Esophagus muscularis mucosa (tissue), 4 donors: Measurements from ENCODE around the gene SLC4A2.

ENCODE experiments used
- CTCF ChIP-seq, 3 experiments: fragments of 200-600 bp in 2 of 3; fragments of 450-650 bp in 1 of 3; sonication (generic) in 2 of 3; IDR thresholded peaks; one replicate each; pipeline ENCODE4 v1.5.1; 2017 to 2019; ENCODE audit warnings: antibody characterized with exemption in 3 of 3, mild to moderate bottlenecking in 2 of 3, moderate library complexity in 1 of 3
- EP300 ChIP-seq: sonication (generic); formaldehyde crosslinking; IDR thresholded peaks from one replicate; pipeline ENCODE4 v1.6.1; 2017; ENCODE audit warnings: antibody characterized with exemption
- POLR2AphosphoS5 ChIP-seq, 2 donors: sonication (generic); formaldehyde crosslinking; IDR thresholded peaks; one replicate each; pipeline ENCODE4 v1.6.1; 2017; ENCODE audit warnings: antibody characterized with exemption in 2 of 2

- TF ChIP-seq EP300 = no peak
- TF ChIP-seq CTCF (IDR thresholded peaks at IDR 0.05) = no peak
- TF ChIP-seq POLR2AphosphoS5 (IDR thresholded peaks at IDR 0.05) = no peak
Observed at GRCh38 chr7:151117565-151117964, 58.2 kb downstream of the SLC4A2 start.
